ENCODE data around the gene SHCBP1. TPM values are rescaled to one million over a fixed set of nuclear protein-coding genes. Genes with fewer than 3 reads are reported as not detected.

The SHCBP1 gene
- total and polyA plus RNA-seq, 2 of the 13 experiments (the other 11 are each of a cell fraction or from before 2014, with no cell fraction given): 15.7 to 33.0 TPM

DNA sequence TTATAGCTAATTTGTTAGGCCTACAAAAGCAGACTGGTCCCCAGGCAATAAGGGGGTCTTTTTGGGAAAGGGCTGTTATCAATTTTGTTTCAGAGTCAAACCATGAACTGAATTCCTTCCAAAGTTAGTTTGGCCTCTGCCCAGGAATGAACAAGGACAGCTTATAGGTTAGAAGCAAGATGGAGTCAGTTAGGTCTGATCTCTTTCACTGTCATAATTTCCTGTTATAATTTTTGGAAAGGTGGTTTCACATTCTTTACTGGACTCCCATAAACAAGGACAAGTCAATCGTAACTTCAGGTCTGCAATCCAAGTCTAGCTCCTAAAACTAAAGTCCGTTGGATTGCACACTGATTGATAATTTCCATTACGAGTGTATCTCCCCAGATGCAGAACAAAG lies 30.1 kb upstream of the SHCBP1 start:
- no peak overlapping the region for H3K4me3 ChIP-seq (replicated peaks in 1 of 3; ENCODE audit: insufficient read depth in 1 of 3, low read depth in 2 of 3, low read length in 3 of 3)
- in situ Hi-C loops (cut with HindIII; ENCODE audit: extremely low pct_ligation_motif_present, low pct_unique_long_range_greater_than_20kb) (no loop called here), intact Hi-C loops (cut with micrococcal nuclease; ENCODE audit: unreplicated experiment) (no loop called here)
- H4K20me1 ChIP-seq (ENCODE audit: insufficient read depth, low read length): no peaks in the 10 kb centered on the region
- CTCF ChIA-PET (ENCODE audit: low intra/inter-chr PET ratio, low total read pairs): no interaction called here
- WGBS (ENCODE audit: low lambda C conversion rate): 68% methylated on average over 3 of the region's 3 CpGs
- BruUV-seq (replicated peaks): no TSS peak
- no peaks in the 10 kb centered on the region for H3K79me2 ChIP-seq (ENCODE audit: insufficient read depth, low read length)
- ATAC-seq: no peak
- no peak overlapping the region for H2AFZ ChIP-seq (ENCODE audit: low read length)
- H3K9ac ChIP-seq (ENCODE audit: insufficient read depth, low read depth, low read length): no peak overlapping the region
- POLR2A ChIA-PET: no interaction called here
- no peak for FAIRE-seq
- DNase-seq (ENCODE audit: low spot score): no peak
- H3K36me3 ChIP-seq (replicated peaks in 1 of 2; ENCODE audit: control insufficient read depth in 1 of 2, insufficient read depth in 2 of 2, low read length in 2 of 2): no peaks in the 10 kb centered on the region
- H3K4me1 ChIP-seq (ENCODE audit: insufficient read depth, low read length): peaks cover 25% of the 10 kb centered on the region
- TF ChIP-seq, protein P1, sequence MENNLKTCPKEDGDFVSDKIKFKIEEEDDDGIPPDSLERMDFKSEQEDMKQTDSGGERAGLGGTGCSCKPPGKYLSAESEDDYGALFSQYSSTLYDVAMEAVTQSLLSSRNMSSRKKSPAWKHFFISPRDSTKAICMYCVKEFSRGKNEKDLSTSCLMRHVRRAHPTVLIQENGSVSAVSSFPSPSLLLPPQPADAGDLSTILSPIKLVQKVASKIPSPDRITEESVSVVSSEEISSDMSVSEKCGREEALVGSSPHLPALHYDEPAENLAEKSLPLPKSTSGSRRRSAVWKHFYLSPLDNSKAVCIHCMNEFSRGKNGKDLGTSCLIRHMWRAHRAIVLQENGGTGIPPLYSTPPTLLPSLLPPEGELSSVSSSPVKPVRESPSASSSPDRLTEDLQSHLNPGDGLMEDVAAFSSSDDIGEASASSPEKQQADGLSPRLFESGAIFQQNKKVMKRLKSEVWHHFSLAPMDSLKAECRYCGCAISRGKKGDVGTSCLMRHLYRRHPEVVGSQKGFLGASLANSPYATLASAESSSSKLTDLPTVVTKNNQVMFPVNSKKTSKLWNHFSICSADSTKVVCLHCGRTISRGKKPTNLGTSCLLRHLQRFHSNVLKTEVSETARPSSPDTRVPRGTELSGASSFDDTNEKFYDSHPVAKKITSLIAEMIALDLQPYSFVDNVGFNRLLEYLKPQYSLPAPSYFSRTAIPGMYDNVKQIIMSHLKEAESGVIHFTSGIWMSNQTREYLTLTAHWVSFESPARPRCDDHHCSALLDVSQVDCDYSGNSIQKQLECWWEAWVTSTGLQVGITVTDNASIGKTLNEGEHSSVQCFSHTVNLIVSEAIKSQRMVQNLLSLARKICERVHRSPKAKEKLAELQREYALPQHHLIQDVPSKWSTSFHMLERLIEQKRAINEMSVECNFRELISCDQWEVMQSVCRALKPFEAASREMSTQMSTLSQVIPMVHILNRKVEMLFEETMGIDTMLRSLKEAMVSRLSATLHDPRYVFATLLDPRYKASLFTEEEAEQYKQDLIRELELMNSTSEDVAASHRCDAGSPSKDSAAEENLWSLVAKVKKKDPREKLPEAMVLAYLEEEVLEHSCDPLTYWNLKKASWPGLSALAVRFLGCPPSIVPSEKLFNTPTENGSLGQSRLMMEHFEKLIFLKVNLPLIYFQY (CRISPR knock-in tag; IDR thresholded peaks at IDR 0.05; ENCODE audit: borderline replicate concordance): no peak
- H3K27me3 ChIP-seq (ENCODE audit: control insufficient read depth in 1 of 2, insufficient read depth in 2 of 2, low read length in 2 of 2): 0 out of 5 replicates have a peak, but pooled peaks cover 0 to 1% of the 10 kb centered on the region in 2 experiments
- no peak overlapping the region for H3K4me2 ChIP-seq (ENCODE audit: low read depth, low read length)
- H3K27ac ChIP-seq (ENCODE audit: extremely low read length, insufficient read depth, low read length): no peak overlapping the region
- H3K9me3 ChIP-seq (ENCODE audit: low read length): no peaks in the 10 kb centered on the region

GRCh38 chr16:46650254-46650623 lies 29.1 kb upstream of the SHCBP1 start:
- TF ChIP-seq KLF6 (CRISPR knock-in tag; IDR thresholded peaks at IDR 0.05) (no peak), NR2F6 (IDR thresholded peaks at IDR 0.05) (0 out of 2 replicates have a peak, but pooled peaks have one; percentile 14), NR2F6 (CRISPR knock-in tag; IDR thresholded peaks at IDR 0.05) (no peak), SMAD9 (CRISPR knock-in tag; IDR thresholded peaks at IDR 0.05) (no peak), ZNF570 (CRISPR knock-in tag; IDR thresholded peaks at IDR 0.05; ENCODE audit: borderline replicate concordance) (no peak)
- in situ Hi-C loops (cut with HindIII; ENCODE audit: extremely low pct_ligation_motif_present, low pct_unique_long_range_greater_than_20kb) (no loop called here), intact Hi-C loops (cut with micrococcal nuclease; ENCODE audit: unreplicated experiment) (no loop called here)
- Histone ChIP-seq H3K9me3 (ENCODE audit: low read length) (no peaks in the 10 kb centered on the region), H3K79me2 (ENCODE audit: insufficient read depth, low read length) (no peaks in the 10 kb centered on the region), H3K27me3 (ENCODE audit: control insufficient read depth in 1 of 2, insufficient read depth in 2 of 2, low read length in 2 of 2) (0 out of 5 replicates have a peak, but pooled peaks cover 0 to 1% of the 10 kb centered on the region in 2 experiments), H3K36me3 (replicated peaks in 1 of 2; ENCODE audit: control insufficient read depth in 1 of 2, insufficient read depth in 2 of 2, low read length in 2 of 2) (no peaks in the 10 kb centered on the region), H3K27ac (ENCODE audit: extremely low read length, insufficient read depth, low read length) (no peak overlapping the region), H4K20me1 (ENCODE audit: insufficient read depth, low read length) (no peaks in the 10 kb centered on the region), H3K4me3 (replicated peaks in 1 of 3; ENCODE audit: insufficient read depth in 1 of 3, low read depth in 2 of 3, low read length in 3 of 3) (no peak overlapping the region), H3K4me1 (ENCODE audit: insufficient read depth, low read length) (peaks cover 25% of the 10 kb centered on the region), H3K4me2 (ENCODE audit: low read depth, low read length) (no peak overlapping the region), H2AFZ (ENCODE audit: low read length) (no peak overlapping the region), H3K9ac (ENCODE audit: insufficient read depth, low read depth, low read length) (no peak overlapping the region)
- ChIA-PET CTCF (ENCODE audit: low intra/inter-chr PET ratio, low total read pairs) (no interaction called here), POLR2A (no interaction called here)
- ATAC-seq (peak; percentile 16; the same call in 2 of the 3 replicates), DNase-seq (ENCODE audit: low spot score) (no peak), FAIRE-seq (no peak)
- no TSS peak for BruUV-seq (replicated peaks)
- WGBS (ENCODE audit: low lambda C conversion rate): 54% methylated on average over 5 of the region's 5 CpGs

Data from HepG2 (cell line).